Adipocyte (in vitro differentiated cells): ENCODE data around the gene HYAL1.

Experiments used
- DNase-seq: peaks from one replicate; pipeline ENCODE4 v3.0.0-alpha.2; 2015; ENCODE audit warnings: low read depth
- H3K27me3 ChIP-seq: replicated peaks from 2 replicates; pipeline ENCODE4 v1.7.0; 2013; ENCODE audit warnings: mild to moderate bottlenecking, low read length, moderate library complexity; ENCODE audit not compliant: control insufficient read depth, insufficient read depth
- H3K36me3 ChIP-seq: 2 replicates; pipeline ENCODE4 v1.7.0; 2013; ENCODE audit warnings: low read length, mild to moderate bottlenecking, moderate library complexity; ENCODE audit not compliant: control insufficient read depth, insufficient read depth, severe bottlenecking
- H3K4me1 ChIP-seq: 2 replicates; pipeline ENCODE4 v1.7.0; 2013; ENCODE audit warnings: mild to moderate bottlenecking, low read length, moderate library complexity; ENCODE audit not compliant: control insufficient read depth, insufficient read depth
- H3K4me3 ChIP-seq: 2 replicates; pipeline ENCODE4 v1.7.0; 2013; ENCODE audit warnings: mild to moderate bottlenecking, low read length, moderate library complexity
- H3K9ac ChIP-seq: 2 replicates; pipeline ENCODE4 v1.7.0; 2013; ENCODE audit warnings: mild to moderate bottlenecking, low read length, moderate library complexity
- H3K9me3 ChIP-seq: 2 replicates; pipeline ENCODE4 v1.7.0; 2013; ENCODE audit warnings: mild to moderate bottlenecking, low read length, moderate library complexity; ENCODE audit not compliant: control insufficient read depth

HYAL1 gene

GRCh38 chr3:50322386-50323091 is 19.2 kb upstream of the HYAL1 start, which contains the start of gene HYAL2:
TSS of gene HYAL2 (minus strand) at chr3:50322745. CDS start at chr3:50320489, 2,256 bp downstream.
- Histone ChIP-seq H3K27me3 (no peaks in the 10 kb centered on the region), H3K9ac (peak within 1 kb of the TSS; percentile 88), H3K9me3 (no peaks in the 10 kb centered on the region), H3K36me3 (peaks cover 30% of the 10 kb centered on the region), H3K4me3 (peak within 1 kb of the TSS; percentile 84), H3K4me1 (peaks cover 24% of the 10 kb centered on the region)
- DNase-seq = no peak

GRCh38 chr3:50322115-50322385 is 18.7 kb upstream of the HYAL1 start:
- no peaks in the 10 kb centered on the region for H3K9me3 ChIP-seq
- peak overlapping the region; percentile 71 for H3K9ac ChIP-seq
- peaks cover 34% of the 10 kb centered on the region for H3K36me3 ChIP-seq
- no peaks in the 10 kb centered on the region for H3K27me3 ChIP-seq
- peaks cover 19% of the 10 kb centered on the region for H3K4me1 ChIP-seq
- no peak for DNase-seq
- peak overlapping the region; percentile 84 for H3K4me3 ChIP-seq

- peaks cover 16% of the 10 kb centered on the region for H3K4me1 ChIP-seq
Measured at GRCh38 chr3:50321336-50322114, 18.2 kb upstream of the HYAL1 start.

GRCh38 chr3:50320853-50321335 is 17.5 kb upstream of the HYAL1 start:
- no peaks in the 10 kb centered on the region for H3K9me3 ChIP-seq
- peaks cover 33% of the 10 kb centered on the region for H3K36me3 ChIP-seq
- H3K4me1 ChIP-seq = peaks cover 16% of the 10 kb centered on the region

More at GRCh38 chr3:50321336-50322114, 18.2 kb upstream of the HYAL1 start:
- H3K9ac ChIP-seq = peak overlapping the region; percentile 88
- peak; percentile 96 for DNase-seq
- H3K9me3 ChIP-seq = no peaks in the 10 kb centered on the region
- peak overlapping the region; percentile 84 for H3K4me3 ChIP-seq
- H3K36me3 ChIP-seq = peaks cover 34% of the 10 kb centered on the region
- H3K27me3 ChIP-seq = no peaks in the 10 kb centered on the region

DNA sequence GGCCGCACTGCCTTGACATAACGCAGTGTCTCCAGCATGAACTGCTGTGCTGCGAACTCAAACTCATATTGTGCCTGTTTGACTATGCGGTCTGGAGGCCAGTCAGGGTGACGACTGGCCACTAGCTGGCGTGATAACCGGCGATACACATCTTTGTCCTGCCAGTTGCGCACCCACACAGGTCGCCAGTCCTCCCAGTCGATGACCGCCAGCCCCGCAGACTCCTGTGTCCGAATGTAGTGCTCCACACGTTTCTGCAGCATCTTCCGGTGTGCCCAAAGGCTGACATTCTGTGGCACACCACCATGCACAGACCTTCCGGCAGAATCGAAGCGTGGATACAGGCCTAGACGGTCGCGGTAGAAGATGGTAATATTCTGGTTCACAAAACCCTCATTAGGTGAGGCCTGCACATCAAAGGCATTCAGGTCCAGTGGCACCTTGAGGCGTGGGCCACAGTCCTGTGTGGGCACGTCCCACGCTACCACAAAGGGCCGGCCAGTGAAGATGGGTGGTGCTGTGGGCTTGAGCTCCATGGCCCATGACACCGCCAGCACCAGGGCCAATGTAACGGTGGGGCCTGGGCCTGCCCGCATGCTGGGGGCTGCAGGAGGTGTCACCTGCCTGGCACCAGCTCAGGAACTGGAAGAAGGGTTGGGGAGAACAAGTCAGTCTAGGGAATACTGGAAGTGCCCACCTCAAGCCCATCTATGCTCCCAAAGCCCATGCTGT is 16.7 kb upstream of the HYAL1 start:
- H3K36me3 ChIP-seq = peaks cover 28% of the 10 kb centered on the region
- H3K4me3 ChIP-seq = peak overlapping the region; percentile 84
- peak overlapping the region; percentile 88 for H3K9ac ChIP-seq
- no peaks in the 10 kb centered on the region for H3K9me3 ChIP-seq
- H3K27me3 ChIP-seq = no peaks in the 10 kb centered on the region
- DNase-seq = no peak
- peaks cover 16% of the 10 kb centered on the region for H3K4me1 ChIP-seq

More at GRCh38 chr3:50320853-50321335, 17.5 kb upstream of the HYAL1 start:
- Histone ChIP-seq H3K9ac (peak overlapping the region; percentile 88), H3K27me3 (no peaks in the 10 kb centered on the region), H3K4me3 (peak overlapping the region; percentile 84)
- peak; percentile 94 for DNase-seq

- no peak for DNase-seq
- H3K36me3 ChIP-seq = peaks cover 28% of the 10 kb centered on the region
- no peak overlapping the region for H3K9ac ChIP-seq
- H3K9me3 ChIP-seq = no peaks in the 10 kb centered on the region
- no peaks in the 10 kb centered on the region for H3K27me3 ChIP-seq
- H3K4me3 ChIP-seq = no peak overlapping the region
- H3K4me1 ChIP-seq = peaks cover 19% of the 10 kb centered on the region
Measured at GRCh38 chr3:50319181-50319893, 16.0 kb upstream of the HYAL1 start.

GRCh38 chr3:50318615-50319014 is 15.2 kb upstream of the HYAL1 start:
- peaks cover 28% of the 10 kb centered on the region for H3K36me3 ChIP-seq

DNA sequence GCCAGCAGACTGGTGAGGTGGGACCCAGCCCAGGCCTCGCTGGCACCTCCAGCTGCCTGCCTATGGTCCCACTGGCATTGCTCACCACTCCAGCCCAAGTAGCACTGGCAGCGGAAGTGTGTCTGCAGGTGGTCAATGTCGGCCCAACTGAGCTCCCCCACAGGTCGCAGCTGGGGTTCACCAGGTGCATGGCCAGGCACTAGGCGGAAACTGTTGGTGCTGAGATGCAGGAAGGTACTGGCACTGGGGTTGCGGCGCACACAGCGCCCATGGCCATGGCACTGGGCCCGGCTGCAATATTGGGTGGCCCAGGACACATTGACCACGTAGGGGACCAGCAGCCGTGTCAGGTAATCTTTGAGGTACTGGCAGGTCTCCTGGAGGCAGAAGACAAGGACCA is 14.8 kb upstream of the HYAL1 start:
- Histone ChIP-seq H3K36me3 (peaks cover 28% of the 10 kb centered on the region), H3K4me3 (no peak overlapping the region), H3K4me1 (peaks cover 31% of the 10 kb centered on the region), H3K9ac (no peak overlapping the region), H3K27me3 (no peaks in the 10 kb centered on the region), H3K9me3 (no peaks in the 10 kb centered on the region)
- DNase-seq = no peak

More at GRCh38 chr3:50318615-50319014, 15.2 kb upstream of the HYAL1 start:
- Histone ChIP-seq H3K9ac (no peak overlapping the region), H3K4me1 (peaks cover 26% of the 10 kb centered on the region), H3K27me3 (no peaks in the 10 kb centered on the region), H3K4me3 (no peak overlapping the region), H3K9me3 (no peaks in the 10 kb centered on the region)
- no peak for DNase-seq

GRCh38 chr3:50317300-50317699 is 13.9 kb upstream of the HYAL1 start:
- Histone ChIP-seq H3K27me3 (no peaks in the 10 kb centered on the region), H3K9me3 (no peaks in the 10 kb centered on the region), H3K36me3 (peaks cover 28% of the 10 kb centered on the region), H3K9ac (no peak overlapping the region), H3K4me3 (no peak overlapping the region), H3K4me1 (peaks cover 31% of the 10 kb centered on the region)
- no peak for DNase-seq

- H3K4me1 ChIP-seq = peaks cover 25% of the 10 kb centered on the region
- peaks cover 28% of the 10 kb centered on the region for H3K36me3 ChIP-seq
- H3K27me3 ChIP-seq = no peaks in the 10 kb centered on the region
- no peak overlapping the region for H3K4me3 ChIP-seq
- no peak for DNase-seq
- no peaks in the 10 kb centered on the region for H3K9me3 ChIP-seq
- no peak overlapping the region for H3K9ac ChIP-seq
Measured at GRCh38 chr3:50316657-50317242, 13.4 kb upstream of the HYAL1 start.
